Stimulated activated CD4-positive, alpha-beta T cell treated with anti-CD3 and anti-CD28 coated beads, Interleukin-1b, Interleukin-23, amount 100 ng/mL, for 1 hour (primary cell): ENCODE data around the gene TOMM7.
"Not testable (repeated sequence)": the region's sequence is repeated elsewhere in the genome, so short reads cannot be mapped to it uniquely, and the experiment has no call there.

Experiments used
- DNase-seq, 2 donors: peaks; one replicate each; pipeline ENCODE4 v3.0.0-alpha.2; 2020; ENCODE audit warnings: low read depth in 2 of 2

The TOMM7 gene

GRCh38 chr7:22821702-22822485 lies 755 bp downstream of the TOMM7 start:
- no peak for DNase-seq

DNA sequence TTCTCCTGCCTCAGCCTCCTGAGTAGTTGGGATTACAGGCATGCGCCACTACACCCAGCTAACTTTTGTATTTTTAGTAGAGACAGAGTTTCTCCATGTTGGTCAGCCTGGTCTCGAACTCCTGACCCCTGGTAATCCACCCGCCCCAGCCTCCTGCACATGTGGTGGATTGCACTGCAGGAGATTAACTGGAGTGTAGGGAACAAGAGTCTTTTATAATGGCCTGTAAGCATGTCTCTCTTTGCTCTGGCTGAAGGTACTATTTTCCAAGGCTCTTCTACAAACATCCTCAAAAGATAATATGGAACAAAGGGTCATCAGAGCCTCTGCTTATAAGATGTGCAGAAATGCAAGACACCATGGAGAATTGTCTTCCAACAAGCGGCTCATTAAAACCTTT lies 3.2 kb downstream of the TOMM7 start:
- DNase-seq = no peak

GRCh38 chr7:22814261-22815208 lies 8.1 kb downstream of the TOMM7 start:
- no peak for DNase-seq

- no peak for DNase-seq
Observed at GRCh38 chr7:22812353-22812752, 10.3 kb downstream of the TOMM7 start.

DNA sequence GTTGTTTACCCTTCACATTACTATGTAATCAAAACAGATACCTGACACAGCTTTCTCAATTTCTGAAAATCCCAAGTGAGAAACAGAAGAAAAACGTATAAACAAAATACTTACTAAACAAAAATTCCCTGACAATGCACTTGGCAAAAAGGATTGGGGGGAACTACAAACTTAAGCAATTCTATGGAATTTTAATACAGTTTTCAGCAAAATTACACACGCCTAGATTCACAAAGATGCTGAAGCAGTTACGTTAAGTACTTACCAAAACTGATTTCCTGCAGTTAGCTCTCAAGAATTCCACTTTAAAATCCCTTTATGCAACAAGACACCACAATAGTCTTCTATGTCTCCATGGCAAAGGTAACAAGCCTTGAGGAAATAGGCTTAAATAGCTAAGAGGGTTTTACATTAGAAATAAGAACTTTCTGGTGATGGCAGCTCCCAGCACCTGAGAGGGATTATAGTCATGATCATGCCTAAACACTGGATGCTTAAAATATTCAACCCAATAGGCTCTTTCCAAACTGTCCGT lies 10.8 kb downstream of the TOMM7 start:
- DNase-seq = no peak

GRCh38 chr7:22810843-22811242 lies 11.8 kb downstream of the TOMM7 start:
- DNase-seq = no peak

- DNase-seq = no peak
Observed at GRCh38 chr7:22809902-22810642, 12.6 kb downstream of the TOMM7 start.

DNA sequence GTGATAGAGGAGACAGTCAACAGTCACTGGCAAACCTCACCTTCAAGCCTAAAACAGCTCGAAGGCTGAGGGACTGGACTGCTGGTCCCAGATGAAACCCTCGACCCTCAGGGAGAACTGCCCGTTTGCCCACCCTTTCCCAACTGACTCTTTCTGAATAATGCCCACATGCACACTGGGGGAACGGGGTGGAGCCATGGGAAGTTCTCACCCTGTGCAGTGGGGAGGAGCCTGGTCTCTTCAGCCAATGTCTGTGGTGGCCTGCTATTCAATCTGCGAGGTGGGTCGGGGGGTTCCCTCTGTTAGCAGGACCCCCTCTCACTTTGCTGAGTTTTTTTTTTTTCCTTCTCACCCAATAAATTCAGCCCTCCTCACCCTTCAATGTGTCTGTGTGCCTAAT lies 14.5 kb downstream of the TOMM7 start:
- DNase-seq = no peak

- DNase-seq = no peak
Observed at GRCh38 chr7:22806752-22807151, 15.9 kb downstream of the TOMM7 start.

GRCh38 chr7:22805227-22805626 lies 17.4 kb downstream of the TOMM7 start:
- DNase-seq = no peak

GRCh38 chr7:22802831-22803230 lies 19.8 kb downstream of the TOMM7 start:
- not testable (repeated sequence) for DNase-seq

DNA sequence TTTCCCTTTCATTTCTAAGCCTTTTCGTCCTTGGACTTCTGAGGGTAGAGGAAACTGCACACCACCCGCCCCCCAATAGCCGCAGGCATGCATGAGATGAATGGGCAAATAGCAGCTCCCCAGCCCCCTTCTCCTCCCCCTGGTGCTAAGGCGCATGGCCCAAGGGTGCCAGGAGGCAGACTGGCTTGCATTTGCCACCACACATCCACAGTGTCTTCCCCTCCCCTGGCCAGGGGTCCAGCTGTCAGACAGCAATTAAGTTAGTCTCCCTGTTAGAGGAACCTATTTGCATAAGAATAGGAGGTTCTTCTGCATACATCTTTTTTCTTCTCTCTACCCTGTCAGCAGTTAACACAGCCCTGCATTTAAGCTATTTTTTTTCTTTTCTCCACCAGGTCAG lies 20.2 kb downstream of the TOMM7 start:
- DNase-seq = no peak

GRCh38 chr7:22801912-22802311 lies 20.7 kb downstream of the TOMM7 start:
- no peak for DNase-seq

DNA sequence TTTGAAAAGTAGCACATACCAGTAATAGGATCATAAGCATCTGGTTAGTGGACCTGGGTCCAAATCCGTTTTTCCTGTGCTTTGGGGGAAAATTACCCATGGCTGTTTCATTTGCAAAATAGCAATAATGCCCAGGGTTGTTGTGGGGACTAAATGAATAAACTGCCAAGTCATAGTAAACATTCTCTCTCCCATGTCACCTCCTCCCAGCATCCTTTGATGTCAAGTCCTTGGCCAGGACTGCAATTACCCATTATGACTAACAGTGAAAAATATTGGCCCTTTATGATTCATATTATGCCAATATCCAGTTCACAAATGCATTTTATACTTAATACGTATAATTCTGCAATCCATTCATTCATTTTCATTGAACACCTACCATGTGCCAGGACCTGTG lies 23.0 kb downstream of the TOMM7 start:
- DNase-seq = no peak

- no peak for DNase-seq
Observed at GRCh38 chr7:22793593-22794462, 28.8 kb downstream of the TOMM7 start.

- DNase-seq = no peak
Observed at GRCh38 chr7:22791204-22792158, 31.2 kb downstream of the TOMM7 start.

- not testable (repeated sequence) for DNase-seq
Observed at GRCh38 chr7:22790640-22791039, 32.0 kb downstream of the TOMM7 start.

DNA sequence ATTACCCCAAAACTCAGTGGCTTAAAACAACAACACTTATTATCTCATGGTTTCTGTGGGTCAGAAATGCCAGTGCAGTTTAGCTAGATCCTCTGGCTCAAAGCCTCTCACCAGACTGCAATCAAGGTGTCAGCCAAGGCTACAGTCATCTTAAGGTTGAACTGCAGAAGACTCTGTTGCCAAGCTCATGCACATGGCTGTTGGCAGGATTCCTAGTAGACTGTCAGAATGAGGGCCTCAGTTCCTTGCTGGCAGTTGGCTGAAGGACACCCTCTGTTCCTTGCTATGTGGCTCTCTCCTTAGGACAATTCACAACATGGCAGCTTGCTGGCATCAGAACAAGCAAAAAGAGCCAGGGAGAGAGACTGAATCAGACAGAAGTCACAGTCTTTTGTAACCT lies 34.7 kb downstream of the TOMM7 start:
- no peak for DNase-seq

GRCh38 chr7:22786290-22786932 lies 36.2 kb downstream of the TOMM7 start:
- DNase-seq = no peak
